IPS-11a (cell line): ENCODE measurements around the gene KMT5C.

ENCODE experiments used
- H3K4me3 ChIP-seq: one replicate; pipeline ENCODE4 v1.5.1; 2013; ENCODE audit warnings: low read depth, low read length, control low read depth

The KMT5C gene

DNA sequence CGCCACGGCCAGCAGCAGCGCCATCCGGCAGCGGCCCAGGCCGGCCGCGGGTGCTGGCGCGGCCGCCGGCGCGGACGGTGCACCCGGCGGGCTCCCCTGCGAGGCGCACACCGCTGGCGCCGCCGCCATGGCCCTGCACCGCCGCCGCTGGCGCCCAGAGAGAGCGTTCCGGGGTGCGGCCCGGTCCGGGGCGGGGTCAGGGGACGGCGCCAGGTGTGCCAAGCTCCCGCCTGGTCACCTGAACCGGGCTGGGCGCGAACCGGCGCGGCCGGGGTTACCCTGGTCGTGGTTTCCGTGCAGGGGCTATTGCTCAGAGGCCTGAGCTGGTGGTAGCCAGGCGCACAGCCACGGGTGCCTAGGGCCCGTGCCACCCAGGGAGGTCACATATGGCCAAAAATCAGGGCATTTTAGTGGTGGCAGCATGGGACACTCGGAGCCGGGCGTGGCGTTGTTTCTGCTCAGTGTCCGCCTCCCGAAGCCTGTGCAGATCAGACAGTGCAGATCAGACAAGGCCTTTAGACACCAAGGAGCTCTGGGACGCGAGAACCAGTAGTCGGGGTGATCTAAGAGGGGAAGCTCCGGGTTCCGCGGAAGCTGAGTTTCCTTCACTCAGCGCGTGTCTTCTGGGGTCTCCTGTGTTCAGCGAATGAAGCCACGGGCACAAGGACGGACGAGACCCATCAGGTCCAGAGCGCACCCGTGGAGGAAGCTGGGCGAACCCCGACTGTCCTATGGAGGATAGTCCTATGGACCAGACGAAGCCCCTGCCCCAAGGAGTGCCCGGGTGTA lies 44.6 kb downstream of the KMT5C start, which contains the start of gene TMEM238:
Gene TMEM238 (minus strand): TSS at position 162 of the 789 bp plus-strand sequence. CDS start 33 bp downstream, at position 129.
- peak within 1 kb of the TSS; percentile 35 for H3K4me3 ChIP-seq

DNA sequence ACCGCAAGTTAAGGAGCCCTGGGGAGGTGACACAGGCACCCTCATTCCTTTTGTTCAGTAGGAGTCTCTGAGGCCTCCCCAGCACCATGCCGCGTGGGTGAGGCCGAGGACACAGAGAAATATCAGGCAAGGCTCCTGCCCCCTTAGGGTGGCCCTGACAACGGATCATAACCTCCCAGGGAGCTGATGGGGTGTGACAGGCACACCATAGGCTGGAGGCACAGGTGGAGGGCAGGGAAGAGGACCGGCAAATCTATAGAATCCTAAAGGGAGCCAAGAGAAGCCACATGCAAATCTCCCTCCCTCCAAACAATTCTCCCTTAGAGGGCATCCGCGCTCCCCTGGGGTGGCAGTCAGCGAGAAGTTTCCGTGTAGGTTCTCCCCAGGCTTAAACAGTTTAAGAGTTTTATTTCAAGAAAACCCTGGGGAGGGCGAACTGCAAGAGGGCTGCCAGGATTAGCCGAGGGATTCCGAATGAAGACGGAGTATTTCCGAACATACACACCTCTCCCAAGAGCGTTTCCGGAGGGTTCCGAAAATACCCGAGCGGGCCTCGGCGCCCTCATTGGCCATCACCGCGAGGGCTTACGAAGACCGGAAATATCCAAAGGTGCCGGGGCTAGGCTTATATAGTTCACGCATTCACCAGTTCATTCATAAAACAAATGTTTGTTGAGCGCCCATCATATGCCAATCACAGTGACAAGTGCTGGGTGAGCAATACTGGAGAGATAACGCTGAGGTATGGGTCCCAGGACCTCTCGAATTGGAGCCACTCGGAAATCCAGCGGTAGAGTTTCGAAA lies 45.4 kb downstream of the KMT5C start:
- H3K4me3 ChIP-seq = peak overlapping the region; percentile 35

DNA sequence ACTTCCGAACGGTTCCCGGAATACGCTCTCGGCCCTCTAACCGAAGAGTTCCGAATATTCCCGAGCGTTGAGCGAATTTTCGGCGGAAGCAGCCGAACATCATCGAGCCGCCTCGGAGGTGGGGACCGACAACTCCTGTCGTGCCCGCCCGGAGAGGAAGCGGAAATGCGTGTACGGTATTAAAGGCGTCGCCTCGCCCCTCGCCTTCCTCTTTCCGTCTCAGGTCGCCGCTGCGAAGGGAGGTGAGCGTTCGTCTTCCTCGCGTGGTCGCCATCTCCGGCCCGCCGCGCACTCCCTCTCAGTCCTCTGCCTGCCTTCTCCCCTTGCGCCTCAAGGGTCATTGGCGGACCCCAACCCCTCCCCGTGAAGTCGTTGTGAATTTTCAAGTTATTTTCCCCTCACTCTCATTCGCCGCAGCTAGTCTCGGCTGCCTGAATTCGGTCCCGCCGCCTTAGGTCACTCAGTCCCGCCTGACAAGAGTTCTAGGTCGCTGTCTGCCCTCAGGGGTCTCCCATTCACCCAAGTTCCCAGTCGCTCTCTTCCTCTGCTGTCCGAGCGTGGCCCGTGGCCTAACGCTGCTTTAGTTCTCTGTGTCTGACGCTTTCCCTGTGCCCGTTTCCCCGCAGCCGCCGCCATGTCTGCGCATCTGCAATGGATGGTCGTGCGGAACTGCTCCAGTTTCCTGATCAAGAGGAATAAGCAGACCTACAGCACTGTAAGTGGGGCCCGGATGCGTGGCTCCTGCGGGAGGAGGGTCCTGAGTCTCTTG lies 46.2 kb downstream of the KMT5C start, which contains the start of gene RPL28:
Gene RPL28 (plus strand): TSS at position 209 of the 769 bp plus-strand sequence. CDS start 426 bp downstream, at position 635.
- H3K4me3 ChIP-seq = peak within 1 kb of the TSS; percentile 99

DNA sequence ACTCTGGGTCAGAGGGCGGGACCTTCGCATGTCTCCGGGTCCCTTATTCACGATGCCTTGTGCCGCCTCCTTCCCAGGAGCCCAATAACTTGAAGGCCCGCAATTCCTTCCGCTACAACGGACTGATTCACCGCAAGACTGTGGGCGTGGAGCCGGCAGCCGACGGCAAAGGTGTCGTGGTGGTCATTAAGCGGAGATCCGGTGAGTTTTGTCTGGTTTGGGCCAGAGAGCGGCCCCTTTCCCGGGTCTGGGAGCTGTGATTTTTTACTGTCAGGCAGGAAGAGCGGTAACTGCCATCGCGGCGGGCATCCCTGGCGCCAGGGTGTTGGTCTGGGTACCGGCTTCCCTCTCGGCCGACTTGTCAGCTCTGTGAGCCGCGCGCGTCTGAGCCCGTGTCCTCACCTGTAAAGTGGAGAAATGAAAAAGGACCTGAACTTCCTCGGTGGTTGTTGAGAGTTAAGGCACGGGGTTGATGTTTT lies 46.9 kb downstream of the KMT5C start:
- peak overlapping the region; percentile 99 for H3K4me3 ChIP-seq

DNA sequence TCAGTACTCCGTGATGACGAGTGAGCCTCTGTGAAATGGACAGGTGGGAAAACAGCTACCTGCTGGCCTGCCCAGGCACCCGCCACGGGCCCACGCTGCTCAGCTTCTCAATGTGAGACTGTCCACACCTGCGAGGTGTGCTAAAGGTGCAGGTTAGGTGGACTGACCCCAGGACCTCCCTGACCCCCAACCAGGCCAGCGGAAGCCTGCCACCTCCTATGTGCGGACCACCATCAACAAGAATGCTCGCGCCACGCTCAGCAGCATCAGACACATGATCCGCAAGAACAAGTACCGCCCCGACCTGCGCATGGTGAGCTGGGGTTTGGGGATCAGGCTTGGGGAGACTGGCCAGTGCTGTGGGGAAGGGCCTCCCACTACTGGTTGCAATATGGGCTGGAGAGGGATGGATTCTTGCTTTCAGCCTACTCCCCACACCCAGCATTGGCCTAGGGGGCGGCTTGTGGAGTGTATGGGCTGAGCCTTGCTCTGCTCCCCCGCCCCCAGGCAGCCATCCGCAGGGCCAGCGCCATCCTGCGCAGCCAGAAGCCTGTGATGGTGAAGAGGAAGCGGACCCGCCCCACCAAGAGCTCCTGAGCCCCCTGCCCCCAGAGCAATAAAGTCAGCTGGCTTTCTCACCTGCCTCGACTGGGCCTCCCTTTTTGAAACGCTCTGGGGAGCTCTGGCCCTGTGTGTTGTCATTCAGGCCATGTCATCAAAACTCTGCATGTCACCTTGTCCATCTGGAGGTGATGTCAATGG lies 48.2 kb downstream of the KMT5C start:
- no peak overlapping the region for H3K4me3 ChIP-seq

DNA sequence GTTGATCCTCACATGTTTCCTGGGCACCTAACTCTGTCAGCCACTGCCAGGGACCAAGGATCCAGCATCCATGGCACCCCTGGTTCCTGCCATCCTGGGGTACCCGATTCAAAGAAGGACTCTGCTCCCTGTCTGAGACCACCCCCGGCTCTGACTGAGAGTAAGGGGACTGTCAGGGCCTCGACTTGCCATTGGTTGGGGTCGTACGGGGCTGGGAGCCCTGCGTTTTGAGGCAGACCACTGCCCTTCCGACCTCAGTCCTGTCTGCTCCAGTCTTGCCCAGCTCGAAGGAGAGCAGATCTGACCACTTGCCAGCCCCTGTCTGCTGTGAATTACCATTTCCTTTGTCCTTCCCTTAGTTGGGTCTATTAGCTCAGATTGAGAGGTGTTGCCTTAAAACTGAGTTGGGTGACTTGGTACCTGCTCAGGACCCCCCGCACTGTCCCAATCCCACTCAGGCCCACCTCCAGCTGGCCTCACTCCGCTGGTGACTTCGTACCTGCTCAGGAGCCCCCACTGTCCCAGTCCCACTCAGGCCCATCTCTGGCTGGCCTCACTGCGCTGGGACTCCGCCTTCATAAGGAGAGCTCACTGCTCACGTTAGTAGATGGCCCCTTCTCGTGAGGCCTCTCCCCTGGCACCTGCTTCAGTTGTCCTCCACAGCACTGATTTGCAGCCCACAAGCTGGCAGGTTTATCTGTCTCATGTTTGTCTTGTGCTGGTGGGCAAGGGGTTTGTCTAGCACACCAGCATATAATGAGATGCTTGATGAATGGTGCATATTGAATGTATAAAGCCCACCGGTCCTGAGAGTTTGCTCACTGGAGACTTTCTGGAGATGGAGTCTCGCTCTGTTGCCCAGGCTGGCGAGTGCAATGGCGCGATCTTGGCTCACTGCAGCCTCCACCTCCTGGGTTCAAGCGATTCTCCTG lies 50.0 kb downstream of the KMT5C start:
- H3K4me3 ChIP-seq = no peak overlapping the region

DNA sequence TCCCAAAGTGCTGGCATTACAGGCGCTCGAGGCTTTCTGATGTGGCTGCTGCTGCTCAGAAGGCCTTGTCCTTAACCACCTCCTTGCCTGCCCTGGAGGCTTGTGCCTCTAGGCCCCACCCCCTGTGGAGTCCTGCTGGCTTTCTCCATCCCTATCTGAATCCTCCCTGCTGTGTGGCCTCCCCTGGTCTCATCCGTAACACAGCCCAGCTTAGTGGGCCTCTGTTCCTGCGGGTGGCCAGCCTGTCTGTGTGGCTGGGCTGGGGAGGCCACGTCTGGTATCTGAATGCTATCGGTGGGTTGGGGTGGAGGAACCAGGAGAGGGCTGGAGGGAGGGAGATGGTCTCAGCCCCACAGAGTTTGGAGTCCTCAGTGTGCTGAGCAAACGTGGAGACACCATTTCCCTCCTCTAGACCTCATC lies 50.8 kb downstream of the KMT5C start:
- H3K4me3 ChIP-seq = no peak overlapping the region

DNA sequence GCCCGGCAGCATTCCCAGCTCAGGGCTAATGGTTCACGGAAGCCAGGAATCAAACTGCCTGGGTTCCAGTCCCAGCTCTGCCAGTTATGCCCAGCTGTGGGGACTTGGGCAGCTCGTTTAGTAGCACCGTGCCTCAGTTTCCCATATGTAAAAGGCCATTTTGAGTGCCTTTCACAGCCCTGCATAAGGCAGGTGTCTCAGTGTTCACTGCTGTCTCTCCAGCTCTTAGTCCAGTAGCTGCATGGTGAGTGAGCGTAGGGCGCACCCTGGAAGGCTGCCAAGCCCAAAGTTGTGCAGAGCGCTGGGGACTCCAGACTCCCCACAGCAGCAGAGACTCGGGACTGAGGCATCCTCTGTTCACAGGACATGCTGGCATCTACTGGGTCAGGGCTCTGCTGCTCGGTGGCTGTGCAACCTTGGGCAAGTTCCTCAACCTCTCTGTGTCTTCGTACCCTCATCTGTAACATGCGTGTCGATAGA lies 51.6 kb downstream of the KMT5C start:
- no peak overlapping the region for H3K4me3 ChIP-seq

DNA sequence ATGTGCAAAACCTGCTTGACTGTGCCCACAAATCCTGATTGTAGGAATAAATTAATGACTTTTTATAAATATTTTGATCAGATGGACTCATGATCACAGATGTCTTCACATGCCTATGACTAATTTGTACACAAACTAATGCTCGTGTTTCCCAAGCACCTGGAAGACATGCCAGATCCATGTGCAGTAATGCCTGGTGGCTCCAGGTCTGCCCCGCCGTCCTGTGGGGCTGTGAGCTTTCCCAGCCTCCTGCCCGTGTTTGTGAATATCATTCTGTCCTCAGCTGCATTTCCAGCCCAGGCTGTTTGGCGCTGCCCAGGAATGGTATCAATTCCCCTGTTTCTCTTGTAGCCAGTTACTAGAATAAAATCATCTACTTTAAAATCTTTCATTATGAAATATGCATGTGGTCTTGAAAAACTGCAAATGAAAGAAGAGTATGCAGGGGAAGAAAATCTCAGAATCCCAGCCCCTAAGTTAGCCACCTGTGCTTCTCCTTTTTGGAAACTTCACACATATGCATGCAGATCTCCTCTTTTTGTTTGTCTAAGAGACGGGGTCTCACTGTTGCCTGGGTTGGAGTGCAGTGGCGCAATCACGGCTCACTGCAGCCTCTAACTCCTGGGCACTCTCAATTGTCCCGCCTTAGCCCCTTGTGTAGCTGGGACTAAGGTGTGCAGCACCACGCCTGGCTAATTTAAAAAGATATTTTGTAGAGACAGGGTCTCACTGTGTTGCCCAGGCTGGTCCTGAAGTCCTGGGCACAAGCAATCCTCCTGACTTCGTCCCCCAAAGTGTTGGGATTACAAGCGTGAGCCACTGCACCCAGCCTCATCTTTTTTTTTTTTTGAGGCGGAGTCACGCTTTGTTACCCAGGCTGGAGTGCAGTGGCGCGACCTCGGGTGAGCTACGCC lies 52.3 kb downstream of the KMT5C start:
- no peak overlapping the region for H3K4me3 ChIP-seq

DNA sequence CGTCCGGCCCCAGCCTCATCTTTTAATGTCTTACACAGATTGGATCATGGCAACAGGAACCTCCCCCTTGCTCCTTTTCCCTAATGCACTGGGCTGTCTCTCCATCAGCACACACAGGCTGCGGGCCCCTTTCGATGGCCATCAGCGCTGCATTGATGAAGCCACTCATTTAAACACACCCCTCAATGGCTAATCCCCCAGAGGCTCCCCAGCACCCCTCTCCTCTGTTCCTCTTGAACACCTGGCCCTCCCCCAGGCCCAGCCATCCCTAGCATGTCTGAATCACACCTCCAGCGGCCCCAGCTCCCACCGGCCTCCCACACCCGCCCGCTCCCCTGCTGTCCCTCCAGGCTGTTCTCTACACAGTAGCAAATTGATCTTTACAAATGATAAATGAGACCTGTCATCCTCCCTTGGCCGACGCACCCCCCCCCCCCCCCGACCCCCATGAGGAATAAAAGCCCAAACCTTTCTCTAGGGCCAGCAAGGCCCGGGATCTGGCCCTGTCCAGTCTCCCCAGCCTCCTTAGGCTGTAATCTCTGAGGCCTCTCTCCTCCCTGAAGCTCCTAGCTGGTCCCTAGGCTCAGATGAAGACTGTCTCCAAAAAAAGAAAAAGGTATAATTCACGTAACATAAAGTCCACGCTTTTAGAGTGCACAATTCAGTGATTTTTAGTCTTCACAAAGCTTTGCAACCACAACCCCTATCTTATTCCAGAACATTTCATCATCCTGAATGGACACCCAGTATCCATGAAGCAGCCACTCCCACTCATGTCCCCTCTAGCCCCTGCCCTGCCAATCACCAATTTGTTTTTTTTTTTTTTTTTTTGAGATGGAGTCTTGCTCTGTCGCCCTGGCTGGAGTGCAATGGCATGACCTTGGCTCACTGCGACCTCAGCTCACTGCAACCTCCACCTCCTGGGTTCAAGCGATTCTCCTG lies 53.4 kb downstream of the KMT5C start:
- H3K4me3 ChIP-seq = no peak overlapping the region
